GM23338 (cell line): ENCODE results near the gene VEGFA.

Source experiments
- CREB1 ChIP-seq: fragments of 250-450 bp; sonication (Bioruptor Pico); IDR thresholded peaks from 2 replicates; pipeline ENCODE4 v1.5.0; 2020; ENCODE audit warnings: low read depth, mild to moderate bottlenecking, moderate library complexity
- CTCF ChIP-seq, 2 experiments: fragments of 200-600 bp in 1 of 2; sonication (generic) in 1 of 2; conservative IDR thresholded peaks; 2 replicates each; pipeline versions ENCODE4 v1.5.1 to v1.6.1; 2016 to 2017; ENCODE audit warnings: antibody characterized with exemption in 2 of 2, low read depth in 2 of 2, mild to moderate bottlenecking in 2 of 2, moderate library complexity in 1 of 2
- ETS1 ChIP-seq: IDR thresholded peaks from 2 replicates; pipeline ENCODE4 v1.6.1; 2016; ENCODE audit warnings: antibody characterized with exemption
- EZH2 ChIP-seq: fragments of 200-600 bp; sonication (generic); IDR thresholded peaks from one replicate; pipeline ENCODE4 v1.8.0; 2017; ENCODE audit warnings: antibody characterized with exemption, mild to moderate bottlenecking, low read depth; ENCODE audit not compliant: unreplicated experiment
- EZH2phosphoT487 ChIP-seq: fragments of 200-600 bp; sonication (generic); IDR thresholded peaks from one replicate; pipeline ENCODE4 v1.8.1; 2018; ENCODE audit warnings: antibody characterized with exemption; ENCODE audit not compliant: unreplicated experiment
- POLR2AphosphoS5 ChIP-seq: IDR thresholded peaks from 2 replicates; pipeline ENCODE4 v1.6.1; 2016; ENCODE audit warnings: antibody characterized with exemption, low read depth
- REST ChIP-seq: IDR thresholded peaks from one replicate; pipeline ENCODE4 v1.6.1; 2018; ENCODE audit warnings: antibody characterized with exemption; ENCODE audit not compliant: unreplicated experiment
- STAT1 ChIP-seq: IDR thresholded peaks from one replicate; pipeline ENCODE4 v1.6.1; 2016; ENCODE audit warnings: antibody characterized with exemption; ENCODE audit not compliant: unreplicated experiment
- ZNF114 ChIP-seq: fragments of 250-450 bp; sonication (Bioruptor Pico); IDR thresholded peaks from 2 replicates; pipeline ENCODE4 v1.5.0; 2020; ENCODE audit warnings: mild to moderate bottlenecking, moderate library complexity

GRCh38 chr6:43724354-43724753 lies 45.7 kb upstream of the VEGFA start:
- no peak for TF ChIP-seq POLR2AphosphoS5
- TF ChIP-seq ETS1: no peak
- no peak for TF ChIP-seq CTCF (conservative IDR thresholded peaks at IDR 0.05; ENCODE audit: low read depth in 2 of 2)
- TF ChIP-seq CREB1 (CRISPR knock-in tag): no peak
- no peak for TF ChIP-seq REST
- TF ChIP-seq EZH2: no peak
- TF ChIP-seq STAT1: no peak
- TF ChIP-seq ZNF114 (CRISPR knock-in tag): no peak
- no peak for TF ChIP-seq EZH2phosphoT487
